ENCODE results near the gene LSS.
"Not testable (repeated sequence)": the region's sequence is repeated elsewhere in the genome, so short reads cannot be mapped to it uniquely, and the experiment has no call there.

GRCh38 chr21:46223661-46224060 is 4.9 kb downstream of the LSS start:
- not testable (repeated sequence) for TF ChIP-seq CTCF (conservative IDR thresholded peaks at IDR 0.05; ENCODE audit: low read depth in 2 of 2); POLR2AphosphoS5 (IDR thresholded peaks at IDR 0.05; ENCODE audit: low read depth); REST (IDR thresholded peaks at IDR 0.05; ENCODE audit: unreplicated experiment); EZH2 (IDR thresholded peaks at IDR 0.05; ENCODE audit: low read depth, unreplicated experiment); EZH2phosphoT487 (IDR thresholded peaks at IDR 0.05; ENCODE audit: unreplicated experiment); STAT1 (IDR thresholded peaks at IDR 0.05; ENCODE audit: unreplicated experiment); ZNF114 (CRISPR knock-in tag; IDR thresholded peaks at IDR 0.05); CREB1 (CRISPR knock-in tag; IDR thresholded peaks at IDR 0.05; ENCODE audit: low read depth)
